ENCODE measurements around the gene SHISA9. TPM values are rescaled to one million over a fixed set of nuclear protein-coding genes. Genes with fewer than 3 reads are reported as not detected.

Gene SHISA9
- total RNA-seq (2022; extraction: Qiagen RNA extraction; ENCODE audit: low read depth): 0.03 to 0.13 TPM in 2 of 5 replicates, not detected in the others

GRCh38 chr16:12901597-12902461 lies at the start of gene SHISA9:
SHISA9 (plus strand) TSS chr16:12901598.

Other genes starting within 250 kb of the SHISA9 start
- 22.0 to 24.1 TPM (median 23.5 TPM) in 5 replicates for gene CPPED1, start 97.7 kb upstream of the SHISA9 start, total RNA-seq (2022; extraction: Qiagen RNA extraction; ENCODE audit: low read depth)